GM19099 (cell line): Measurements from ENCODE around the gene SUPT4H1.

Source experiments
- POLR2A ChIP-seq: IDR thresholded peaks from 3 replicates; pipeline ENCODE4 v1.6.1; 2011; ENCODE audit warnings: low read depth; ENCODE audit not compliant: insufficient read length; ENCODE audit errors: extremely low read depth

The SUPT4H1 gene

DNA sequence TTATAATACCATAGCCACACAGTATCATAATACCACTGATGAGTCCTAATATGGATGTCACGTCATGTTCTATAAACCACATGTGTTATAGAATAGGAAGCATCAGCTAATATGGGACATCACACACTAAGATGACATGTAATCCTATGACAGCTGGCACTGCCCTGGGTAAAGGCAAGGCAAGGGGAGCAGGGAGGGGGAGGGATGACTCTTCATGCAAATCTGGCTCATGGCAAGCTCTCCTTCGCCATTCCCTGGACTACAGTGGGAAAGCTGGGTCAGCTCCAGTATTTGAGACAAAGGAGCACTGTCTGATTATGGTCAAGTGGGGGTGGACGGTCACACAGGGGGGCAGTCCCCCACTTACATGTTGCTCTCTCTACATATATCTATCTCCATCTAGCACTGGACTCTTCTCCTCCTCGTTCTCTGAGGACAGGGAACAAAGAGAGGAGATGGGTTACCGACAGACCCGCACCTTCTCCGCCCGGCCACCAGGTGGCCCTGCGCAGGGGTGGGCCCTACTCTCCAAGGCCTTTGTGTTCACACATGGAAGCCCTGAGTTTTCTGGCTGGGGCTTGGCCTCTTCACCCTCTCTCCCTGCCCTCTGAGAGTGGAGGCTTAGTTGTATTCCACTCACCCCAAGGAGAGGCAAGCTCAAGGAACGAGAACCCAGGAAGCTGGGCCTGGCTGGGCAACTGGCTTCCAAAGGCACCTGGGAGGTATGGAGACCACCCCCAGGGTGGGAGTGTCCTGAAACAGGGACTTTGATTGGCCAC, 47.8 kb downstream of the SUPT4H1 start:
- no peak for TF ChIP-seq POLR2A

- TF ChIP-seq POLR2A: no peak
Observed at GRCh38 chr17:58302919-58303585, 48.9 kb downstream of the SUPT4H1 start.

GRCh38 chr17:58302171-58302918, 49.7 kb downstream of the SUPT4H1 start:
- TF ChIP-seq POLR2A: no peak

DNA sequence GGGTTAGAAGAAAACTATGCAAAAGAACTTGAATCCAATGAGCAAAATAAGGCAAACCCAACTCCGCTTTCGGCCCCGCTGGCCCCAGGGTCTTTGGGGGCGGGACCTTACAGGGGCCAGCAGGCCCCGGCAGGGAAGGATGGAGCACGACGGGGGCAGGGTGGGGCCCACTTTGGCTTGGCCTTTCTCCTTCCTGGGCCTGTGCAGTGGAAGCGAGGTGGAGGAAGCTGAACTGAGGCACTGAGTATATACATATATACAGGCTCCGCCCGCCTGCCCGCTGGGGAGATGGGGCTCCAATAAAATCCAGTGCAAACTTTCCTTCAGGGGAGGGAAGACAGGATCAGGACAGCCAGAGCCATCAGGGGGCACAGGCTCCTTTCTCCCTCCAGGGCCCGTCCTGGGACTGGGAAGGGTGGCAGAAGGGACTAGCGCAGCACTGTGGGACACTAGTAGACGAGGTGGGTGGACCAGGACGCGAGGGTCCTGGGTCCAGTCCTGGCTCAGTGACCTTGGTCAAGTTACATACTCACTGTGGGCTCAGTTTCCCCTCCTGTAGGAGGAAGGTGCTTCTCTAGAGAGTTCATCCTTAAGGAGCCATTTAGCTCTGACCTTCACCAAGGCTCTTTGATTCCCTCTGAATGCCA, 50.4 kb downstream of the SUPT4H1 start:
- TF ChIP-seq POLR2A: no peak

DNA sequence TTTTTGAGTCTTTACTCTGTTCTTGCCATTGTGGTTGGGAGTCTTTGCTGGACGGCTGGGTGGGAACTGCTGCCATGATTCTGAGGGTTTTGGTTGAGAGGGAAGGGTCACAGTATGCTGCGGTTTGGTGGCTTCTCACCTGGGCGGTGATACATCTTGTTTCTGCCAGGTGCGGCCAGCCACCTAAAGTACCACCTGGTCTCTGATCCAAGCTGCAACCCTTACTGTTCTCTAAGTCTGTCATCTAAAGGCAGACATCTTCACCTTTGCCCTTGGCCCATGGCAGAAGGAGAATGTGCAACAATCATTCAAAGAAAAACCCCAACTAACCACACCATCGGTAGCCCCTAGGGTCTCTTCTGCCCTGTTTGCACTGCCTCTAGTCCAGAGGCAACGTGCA, 51.7 kb downstream of the SUPT4H1 start:
- TF ChIP-seq POLR2A: no peak
